Measurements from ENCODE around the gene RALGDS. TPM values are rescaled to one million over a fixed set of nuclear protein-coding genes. Genes with fewer than 3 reads are reported as not detected.

The RALGDS gene
- total RNA-seq, 1 experiment from 2014 or later, result 40.1 TPM

- H3K27ac ChIP-seq (ENCODE audit: low read depth, low read length, poor library complexity, severe bottlenecking), result no peak overlapping the region
- H3K27me3 ChIP-seq (replicated peaks; ENCODE audit: insufficient read depth, low read depth, low read length, poor library complexity), result no peaks in the 10 kb centered on the region
- BruUV-seq (replicated peaks), result no TSS peak
- no peaks in the 10 kb centered on the region for H3K9me3 ChIP-seq (ENCODE audit: low read depth, low read length, poor library complexity, severe bottlenecking)
- CTCF ChIA-PET, result no interaction called here
- peaks cover 23% of the 10 kb centered on the region for H3K36me3 ChIP-seq (ENCODE audit: insufficient read depth, low read length, poor library complexity, severe bottlenecking)
- intact Hi-C loops (cut with micrococcal nuclease; ENCODE audit: unreplicated experiment), result no loop called here
- DNase-seq (ENCODE audit: low spot score), result no peak
- POLR2A ChIA-PET (ENCODE audit: low non-redundant PET), result interaction anchor here (0.6 kb wide), 1 partner anchor 677 kb away, joined by 16 read pairs; no protein-coding TSS in a partner anchor
- no peak overlapping the region for H3K4me3 ChIP-seq (ENCODE audit: low read depth, low read length, poor library complexity, severe bottlenecking)
- H3K4me1 ChIP-seq (ENCODE audit: insufficient read depth, low read length, poor library complexity, severe bottlenecking), result peaks cover 28% of the 10 kb centered on the region
- TF ChIP-seq EZH2 (IDR thresholded peaks at IDR 0.05; ENCODE audit: borderline replicate concordance, low read depth, low read length, poor library complexity, severe bottlenecking), result no peak
- TF ChIP-seq, protein P1, sequence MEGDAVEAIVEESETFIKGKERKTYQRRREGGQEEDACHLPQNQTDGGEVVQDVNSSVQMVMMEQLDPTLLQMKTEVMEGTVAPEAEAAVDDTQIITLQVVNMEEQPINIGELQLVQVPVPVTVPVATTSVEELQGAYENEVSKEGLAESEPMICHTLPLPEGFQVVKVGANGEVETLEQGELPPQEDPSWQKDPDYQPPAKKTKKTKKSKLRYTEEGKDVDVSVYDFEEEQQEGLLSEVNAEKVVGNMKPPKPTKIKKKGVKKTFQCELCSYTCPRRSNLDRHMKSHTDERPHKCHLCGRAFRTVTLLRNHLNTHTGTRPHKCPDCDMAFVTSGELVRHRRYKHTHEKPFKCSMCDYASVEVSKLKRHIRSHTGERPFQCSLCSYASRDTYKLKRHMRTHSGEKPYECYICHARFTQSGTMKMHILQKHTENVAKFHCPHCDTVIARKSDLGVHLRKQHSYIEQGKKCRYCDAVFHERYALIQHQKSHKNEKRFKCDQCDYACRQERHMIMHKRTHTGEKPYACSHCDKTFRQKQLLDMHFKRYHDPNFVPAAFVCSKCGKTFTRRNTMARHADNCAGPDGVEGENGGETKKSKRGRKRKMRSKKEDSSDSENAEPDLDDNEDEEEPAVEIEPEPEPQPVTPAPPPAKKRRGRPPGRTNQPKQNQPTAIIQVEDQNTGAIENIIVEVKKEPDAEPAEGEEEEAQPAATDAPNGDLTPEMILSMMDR (conservative IDR thresholded peaks at IDR 0.05; ENCODE audit: low read depth, low read length), result no peak
Observed at GRCh38 chr9:133112663-133113026, 8.4 kb downstream of the RALGDS start.

DNA sequence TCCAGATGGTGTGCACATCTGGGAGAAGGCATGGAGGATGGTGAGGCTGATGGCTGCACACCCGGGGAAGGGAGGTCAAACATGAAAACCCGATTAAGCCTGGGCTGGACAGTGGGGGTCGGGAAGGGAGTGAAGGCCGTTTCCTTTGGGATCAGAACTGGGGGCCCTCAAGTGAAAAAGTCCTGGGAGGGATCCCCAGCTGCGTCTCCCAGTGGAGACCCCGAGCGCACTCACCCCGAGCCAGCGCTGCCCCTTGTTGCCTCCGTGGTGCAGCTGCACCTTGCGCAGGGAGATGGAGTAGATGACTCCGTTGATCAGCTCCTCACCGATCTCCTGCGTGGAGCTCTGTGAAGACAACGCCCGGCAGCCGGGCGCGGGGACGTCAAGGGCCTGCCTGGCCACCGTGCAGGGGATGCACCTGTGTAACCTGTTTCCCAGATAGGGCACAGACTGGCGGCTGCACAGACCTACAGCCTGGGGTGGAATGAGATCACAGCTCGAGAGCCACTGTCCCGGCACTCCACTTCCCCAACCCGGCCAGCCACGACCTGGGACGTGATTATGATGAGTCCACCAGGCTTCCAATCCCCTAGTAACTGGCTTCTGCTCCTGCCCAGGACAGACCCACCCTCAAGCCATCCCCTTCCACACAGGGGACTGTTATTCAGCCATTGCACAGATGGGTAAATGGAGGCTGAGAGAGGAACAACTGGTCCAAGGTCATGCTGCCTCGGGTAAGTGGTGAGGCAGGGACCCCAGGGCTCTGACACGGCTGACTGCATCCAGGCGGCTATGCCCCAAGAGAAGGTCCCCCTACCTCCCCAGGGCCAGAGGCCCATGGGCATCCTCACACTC is 9.0 kb downstream of the RALGDS start:
- BruUV-seq (replicated peaks), result no TSS peak
- no peak for TF ChIP-seq EZH2 (IDR thresholded peaks at IDR 0.05; ENCODE audit: borderline replicate concordance, low read depth, low read length, poor library complexity, severe bottlenecking)
- TF ChIP-seq, protein P1 (conservative IDR thresholded peaks at IDR 0.05; ENCODE audit: low read depth, low read length), result no peak
- POLR2A ChIA-PET (ENCODE audit: low non-redundant PET), result interaction anchor here (0.6 kb wide), 1 partner anchor 677 kb away, joined by 16 read pairs; no protein-coding TSS in a partner anchor
- Histone ChIP-seq H3K4me1 (ENCODE audit: insufficient read depth, low read length, poor library complexity, severe bottlenecking) (peaks cover 28% of the 10 kb centered on the region), H3K9me3 (ENCODE audit: low read depth, low read length, poor library complexity, severe bottlenecking) (no peaks in the 10 kb centered on the region), H3K27ac (ENCODE audit: low read depth, low read length, poor library complexity, severe bottlenecking) (no peak overlapping the region), H3K27me3 (replicated peaks; ENCODE audit: insufficient read depth, low read depth, low read length, poor library complexity) (no peaks in the 10 kb centered on the region), H3K36me3 (ENCODE audit: insufficient read depth, low read length, poor library complexity, severe bottlenecking) (peaks cover 28% of the 10 kb centered on the region), H3K4me3 (ENCODE audit: low read depth, low read length, poor library complexity, severe bottlenecking) (no peak overlapping the region)
- CTCF ChIA-PET, result interaction anchor here (0.5 kb wide), 1 partner anchor 73 kb away, joined by 4 read pairs; no protein-coding TSS in a partner anchor
- intact Hi-C loops (cut with micrococcal nuclease; ENCODE audit: unreplicated experiment), result no loop called here
- DNase-seq (ENCODE audit: low spot score), result no peak

- no peaks in the 10 kb centered on the region for H3K27me3 ChIP-seq (replicated peaks; ENCODE audit: insufficient read depth, low read depth, low read length, poor library complexity)
- no peak for DNase-seq (ENCODE audit: low spot score)
- no TSS peak for BruUV-seq (replicated peaks)
- TF ChIP-seq, protein P1 (conservative IDR thresholded peaks at IDR 0.05; ENCODE audit: low read depth, low read length), result no peak
- no peak for TF ChIP-seq EZH2 (IDR thresholded peaks at IDR 0.05; ENCODE audit: borderline replicate concordance, low read depth, low read length, poor library complexity, severe bottlenecking)
- H3K9me3 ChIP-seq (ENCODE audit: low read depth, low read length, poor library complexity, severe bottlenecking), result no peaks in the 10 kb centered on the region
- no peak overlapping the region for H3K27ac ChIP-seq (ENCODE audit: low read depth, low read length, poor library complexity, severe bottlenecking)
- H3K4me1 ChIP-seq (ENCODE audit: insufficient read depth, low read length, poor library complexity, severe bottlenecking), result peaks cover 16% of the 10 kb centered on the region
- intact Hi-C loops (cut with micrococcal nuclease; ENCODE audit: unreplicated experiment), result no loop called here
- POLR2A ChIA-PET (ENCODE audit: low non-redundant PET), result no interaction called here
- CTCF ChIA-PET, result no interaction called here
- no peak overlapping the region for H3K4me3 ChIP-seq (ENCODE audit: low read depth, low read length, poor library complexity, severe bottlenecking)
- peaks cover 38% of the 10 kb centered on the region for H3K36me3 ChIP-seq (ENCODE audit: insufficient read depth, low read length, poor library complexity, severe bottlenecking)
Observed at GRCh38 chr9:133109931-133110650, 10.9 kb downstream of the RALGDS start.

Data from A673 (cell line).